HK-2 (cell line): Measurements from ENCODE around the gene PNMA6A.
"Not testable (repeated sequence)": the region's sequence is repeated elsewhere in the genome, so short reads cannot be mapped to it uniquely, and the experiment has no call there.

Experiments
- DNase-seq: peaks from one replicate; pipeline ENCODE4 v3.0.0-alpha.2; 2018; ENCODE audit not compliant: unreplicated experiment

The PNMA6A gene

GRCh38 chrX:153075366-153075765, 3.1 kb downstream of the PNMA6A start:
- no peak for DNase-seq

DNA sequence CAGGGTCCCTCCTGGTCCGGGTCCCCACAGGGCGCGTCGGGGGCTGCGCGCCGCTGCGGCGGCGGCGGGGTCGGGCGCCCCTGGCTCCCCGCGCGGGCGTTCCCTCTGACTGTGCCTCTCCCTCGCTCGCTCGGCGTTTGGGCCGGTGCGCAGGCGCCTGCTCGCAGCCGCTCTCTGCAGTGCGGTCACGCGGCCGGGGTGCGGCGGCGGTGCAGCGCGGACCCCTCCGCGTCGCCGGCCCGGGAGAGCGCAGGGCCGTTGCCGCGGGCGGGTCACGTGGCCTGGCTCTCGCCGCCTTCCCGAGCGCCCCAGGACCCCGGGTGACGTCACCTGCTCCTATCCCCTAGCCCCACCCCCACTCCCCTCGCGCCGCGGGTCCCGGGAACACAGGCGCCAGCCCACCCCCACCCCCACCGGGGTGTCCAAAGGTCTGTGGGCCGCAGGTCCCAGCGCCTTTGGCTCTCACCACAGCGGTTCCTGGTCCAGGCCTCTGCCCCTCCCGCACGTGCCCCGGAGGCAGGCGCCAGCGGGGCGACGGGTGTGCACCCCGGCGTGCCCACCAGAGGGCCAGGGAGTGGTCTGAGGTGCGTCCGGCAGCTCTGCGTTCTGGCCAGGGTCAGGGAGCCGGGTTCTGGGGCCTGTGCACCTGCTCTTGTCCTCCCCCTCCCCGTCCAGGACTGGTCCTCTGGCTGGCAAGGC, 5.3 kb downstream of the PNMA6A start:
- not testable (repeated sequence) for DNase-seq

DNA sequence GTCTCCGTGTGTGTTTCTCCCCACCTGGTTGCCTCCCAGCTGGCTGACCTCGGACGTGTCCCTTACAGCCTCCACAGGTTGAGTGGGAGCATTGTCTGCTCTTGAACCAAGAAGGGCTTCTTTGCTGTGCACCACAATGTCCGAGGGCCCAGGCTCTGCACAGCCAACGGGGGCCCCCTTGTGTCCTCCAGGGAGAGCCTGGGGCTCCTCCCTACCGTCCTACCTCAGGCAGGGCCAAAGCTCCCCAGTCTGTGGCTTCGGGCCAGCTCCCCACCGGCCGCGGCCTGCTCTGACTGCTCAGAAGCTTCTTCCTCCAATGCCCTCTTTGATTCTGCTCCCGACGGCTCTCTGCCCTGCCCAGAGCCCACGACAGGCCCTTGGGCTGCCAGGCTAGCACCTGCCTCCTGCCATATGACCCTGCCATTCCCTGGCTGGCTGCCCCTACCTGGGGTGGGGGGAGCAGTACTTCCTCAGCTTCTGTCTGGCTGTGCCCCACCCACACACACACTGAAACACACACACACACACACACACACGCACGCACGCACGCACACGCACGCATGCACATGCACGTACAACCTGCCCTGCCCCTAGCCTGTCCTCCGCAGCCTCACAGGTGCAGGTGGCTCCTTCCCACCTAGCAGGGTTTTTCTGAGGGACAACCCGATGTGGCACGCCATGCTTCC, 11.1 kb downstream of the PNMA6A start:
- DNase-seq, result not testable (repeated sequence)

- no peak for DNase-seq
These were observed 30.2 kb downstream of the PNMA6A start for GRCh38 chrX:153102418-153102817.

DNA sequence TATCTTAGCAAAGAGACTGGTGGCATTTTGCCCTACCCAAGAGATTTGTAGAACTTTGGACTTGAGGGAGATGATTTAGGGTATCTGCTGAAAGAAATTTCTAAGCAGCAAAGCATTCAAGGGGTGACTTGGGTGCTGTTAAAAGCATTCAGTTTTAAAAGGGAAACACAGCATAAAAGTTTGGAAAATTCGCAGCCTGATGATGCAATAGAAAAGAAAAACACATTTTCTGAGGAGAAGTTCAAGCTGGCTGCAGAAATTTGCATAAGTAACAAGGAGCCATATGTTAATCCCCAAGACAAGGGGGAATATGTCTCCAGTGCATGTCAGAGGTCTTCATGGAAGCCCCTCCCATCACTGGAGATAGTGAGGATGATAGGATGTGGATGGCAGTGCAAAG, 32.7 kb downstream of the PNMA6A start:
- not testable (repeated sequence) for DNase-seq

DNA sequence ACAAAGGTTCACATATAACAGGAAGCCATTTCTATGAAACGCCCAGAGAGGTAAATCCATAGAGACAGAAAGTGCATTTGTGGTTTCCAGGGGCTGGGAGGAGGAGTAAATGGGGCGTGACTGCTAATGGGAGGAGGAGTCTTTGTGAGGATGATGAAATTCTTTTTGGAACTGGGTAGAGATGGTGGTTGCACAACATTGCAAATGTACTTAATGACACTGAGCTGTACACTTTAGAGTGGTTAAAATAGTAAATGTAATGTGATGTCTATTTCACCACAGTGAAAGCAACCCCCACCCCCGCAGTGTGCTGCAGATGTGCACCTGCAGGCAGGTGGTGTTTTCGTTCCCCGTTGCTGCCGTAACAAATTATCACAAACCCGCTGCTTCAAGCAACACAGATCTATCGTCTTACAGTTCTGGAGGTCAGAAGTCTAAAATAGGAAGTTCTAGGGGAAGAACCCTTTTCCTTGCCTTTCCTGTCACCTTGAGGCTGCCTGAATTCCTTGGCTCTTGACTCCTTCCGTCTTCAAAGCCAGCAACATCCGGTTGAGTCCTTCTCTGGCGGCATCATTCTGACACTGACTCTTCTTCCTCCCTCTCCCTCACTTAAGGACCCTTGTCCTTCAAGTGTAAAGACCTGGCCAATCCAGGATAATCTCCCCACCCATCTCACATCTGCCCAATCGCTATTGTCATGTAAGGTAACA, 34.0 kb downstream of the PNMA6A start:
- not testable (repeated sequence) for DNase-seq

- DNase-seq, result not testable (repeated sequence)
These were observed 38.5 kb downstream of the PNMA6A start for GRCh38 chrX:153110735-153111134.

DNA sequence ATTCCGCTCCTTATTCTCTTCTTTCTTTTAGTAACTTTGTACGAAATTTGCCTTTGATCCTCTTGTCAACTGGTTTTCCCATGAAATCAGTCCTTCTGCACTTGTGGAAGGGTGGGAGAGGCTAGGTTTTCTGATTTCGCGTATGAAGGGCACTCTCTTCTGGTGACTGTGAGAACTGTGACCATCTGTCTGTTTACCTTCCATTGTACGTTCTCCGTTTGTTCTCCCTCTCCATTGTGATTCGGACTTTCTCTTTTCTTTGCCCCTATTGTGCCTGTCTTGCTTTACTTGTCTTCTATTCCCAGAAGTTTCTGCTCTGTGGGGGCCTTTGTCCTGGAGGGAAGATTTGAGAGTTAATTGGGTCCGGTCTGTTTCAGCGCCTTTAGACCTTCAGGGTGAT, 41.6 kb downstream of the PNMA6A start:
- DNase-seq, result not testable (repeated sequence)

- DNase-seq, result not testable (repeated sequence)
These were observed 45.5 kb downstream of the PNMA6A start for GRCh38 chrX:153117754-153118153.

DNA sequence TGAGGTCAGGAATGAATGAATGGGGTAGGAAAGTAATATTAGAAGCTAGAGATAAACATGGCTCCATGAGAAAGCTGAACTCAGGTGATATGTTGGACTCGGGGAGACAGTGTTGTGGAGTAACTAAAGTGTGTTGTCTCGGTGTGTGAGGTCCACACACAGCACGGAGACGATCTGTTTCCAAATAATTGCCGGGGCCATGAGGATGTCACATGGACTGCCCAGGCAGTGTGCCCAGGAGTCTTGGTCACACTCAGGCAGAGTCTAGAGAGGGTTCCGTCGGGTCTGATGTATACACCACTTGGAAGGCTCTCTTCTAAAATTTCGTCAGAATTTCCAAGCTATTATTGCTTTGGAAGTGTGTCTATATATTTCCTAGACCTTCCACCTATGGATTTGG, 48.0 kb downstream of the PNMA6A start:
- not testable (repeated sequence) for DNase-seq

DNA sequence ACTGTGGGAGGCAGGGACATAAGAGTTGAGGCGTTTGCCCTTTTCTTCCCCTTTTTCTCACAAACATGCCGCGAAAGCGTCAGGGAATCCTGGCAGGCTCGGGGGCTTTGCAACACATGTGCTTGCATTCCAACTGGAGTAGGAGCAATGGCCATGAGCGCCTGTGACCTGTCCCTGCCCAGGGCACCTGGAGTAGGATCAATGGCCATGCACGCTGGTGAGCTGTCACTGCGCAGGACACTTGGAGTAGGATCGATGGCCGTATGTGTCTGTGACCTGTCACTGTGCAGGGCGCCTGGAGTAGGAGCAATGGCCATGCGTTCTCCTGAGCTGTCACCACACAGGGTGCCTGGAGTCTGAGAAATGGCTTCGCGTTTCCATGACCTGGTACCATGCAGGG, 51.2 kb downstream of the PNMA6A start:
- DNase-seq, result not testable (repeated sequence)
